Mesenchymal stem cell (in vitro differentiated cells and primary cell): ENCODE measurements around the gene CES4A.
A peak's percentile ranks its signal among the peaks of the same experiment; 100 is the strongest.

Experiments
- DNase-seq: peaks from one replicate; pipeline ENCODE4 v3.0.0-alpha.2; 2013
- H2AFZ ChIP-seq: one replicate; pipeline ENCODE4 v1.6.1; 2013; ENCODE audit warnings: low read depth, mild to moderate bottlenecking, control low read depth, inconsistent platforms, low read length, moderate library complexity
- H2AK5ac ChIP-seq: 2 replicates; pipeline ENCODE4 v1.6.1; 2013; ENCODE audit warnings: low read length, moderate library complexity, mild to moderate bottlenecking, inconsistent platforms; ENCODE audit not compliant: severe bottlenecking
- H2BK120ac ChIP-seq: one replicate; pipeline ENCODE4 v1.6.1; 2013; ENCODE audit warnings: low read depth, mild to moderate bottlenecking, inconsistent platforms, low read length, moderate library complexity
- H2BK12ac ChIP-seq, 2 experiments: one replicate each; pipeline ENCODE4 v1.6.1; 2013; ENCODE audit warnings: inconsistent platforms in 2 of 2, low read length in 2 of 2, mild to moderate bottlenecking in 2 of 2, moderate library complexity in 2 of 2, control low read depth in 1 of 2
- H2BK15ac ChIP-seq: one replicate; pipeline ENCODE4 v1.6.1; 2013; ENCODE audit warnings: mild to moderate bottlenecking, low read depth, inconsistent platforms; ENCODE audit not compliant: poor library complexity, severe bottlenecking
- H2BK5ac ChIP-seq: 2 replicates; pipeline ENCODE4 v1.6.1; 2013; ENCODE audit warnings: low read depth, mild to moderate bottlenecking, low read length, control low read depth, inconsistent platforms; ENCODE audit not compliant: poor library complexity, severe bottlenecking
- H3K14ac ChIP-seq, 2 experiments: one replicate each; pipeline ENCODE4 v1.6.1; 2013; ENCODE audit warnings: inconsistent platforms in 2 of 2, low read length in 2 of 2, control low read depth in 1 of 2, mild to moderate bottlenecking in 1 of 2, moderate library complexity in 1 of 2
- H3K18ac ChIP-seq, 2 experiments: one replicate each; pipeline ENCODE4 v1.6.1; 2013; ENCODE audit warnings: inconsistent platforms in 2 of 2, low read length in 2 of 2, control low read depth in 1 of 2, low read depth in 1 of 2, mild to moderate bottlenecking in 1 of 2
- H3K23ac ChIP-seq, 2 experiments: one replicate each; pipeline ENCODE4 v1.6.1; 2013; ENCODE audit warnings: inconsistent platforms in 2 of 2, low read length in 2 of 2, mild to moderate bottlenecking in 2 of 2, moderate library complexity in 2 of 2, control low read depth in 1 of 2
- H3K27ac ChIP-seq: 2 replicates; pipeline ENCODE4 v1.5.1; 2013; ENCODE audit warnings: mild to moderate bottlenecking, moderate library complexity, low read length, control low read depth, inconsistent platforms; ENCODE audit not compliant: poor library complexity, severe bottlenecking
- H3K27me3 ChIP-seq, 2 experiments: 2 replicates each; pipeline versions ENCODE4 v1.6.1 to v1.7.0; 2013; ENCODE audit warnings: low read length in 2 of 2, mild to moderate bottlenecking in 2 of 2, moderate library complexity in 2 of 2, control low read depth in 1 of 2, inconsistent platforms in 1 of 2; ENCODE audit not compliant: control insufficient read depth in 1 of 2, insufficient read depth in 1 of 2
- H3K36me3 ChIP-seq, 2 experiments: 2 replicates each; pipeline versions ENCODE4 v1.6.1 to v1.7.0; 2013; ENCODE audit warnings: low read length in 2 of 2, control low read depth in 1 of 2, inconsistent platforms in 1 of 2, low read depth in 1 of 2, mild to moderate bottlenecking in 1 of 2; ENCODE audit not compliant: insufficient read depth in 2 of 2, control insufficient read depth in 1 of 2
- H3K4ac ChIP-seq, 2 experiments: one replicate each; pipeline ENCODE4 v1.6.1; 2013; ENCODE audit warnings: inconsistent platforms in 2 of 2, low read length in 2 of 2, mild to moderate bottlenecking in 2 of 2, moderate library complexity in 2 of 2, control low read depth in 1 of 2, low read depth in 1 of 2
- H3K4me1 ChIP-seq: 2 replicates; pipeline ENCODE4 v1.6.1; 2013; ENCODE audit warnings: low read depth, low read length, control low read depth; ENCODE audit not compliant: control insufficient read depth, insufficient read depth
- H3K4me2 ChIP-seq: 2 replicates; pipeline ENCODE4 v1.6.1; 2013; ENCODE audit warnings: low read length, mild to moderate bottlenecking, inconsistent platforms; ENCODE audit not compliant: poor library complexity, severe bottlenecking
- H3K4me3 ChIP-seq, 2 experiments: 2 replicates each; pipeline versions ENCODE4 v1.5.1 to v1.7.0; 2013; ENCODE audit warnings: low read length in 2 of 2, mild to moderate bottlenecking in 2 of 2, control low read depth in 1 of 2, low read depth in 1 of 2; ENCODE audit not compliant: insufficient read depth in 1 of 2
- H3K79me1 ChIP-seq: replicated peaks from 2 replicates; pipeline ENCODE4 v1.6.1; 2013; ENCODE audit warnings: mild to moderate bottlenecking, control low read depth, low read length, inconsistent platforms; ENCODE audit not compliant: poor library complexity, severe bottlenecking
- H3K9ac ChIP-seq: 2 replicates; pipeline ENCODE4 v1.7.0; 2013; ENCODE audit warnings: mild to moderate bottlenecking, low read length, moderate library complexity
- H3K9me3 ChIP-seq: 2 replicates; pipeline ENCODE4 v1.7.0; 2013; ENCODE audit warnings: mild to moderate bottlenecking, low read length; ENCODE audit not compliant: control insufficient read depth
- H4K8ac ChIP-seq: one replicate; pipeline ENCODE4 v1.6.1; 2013; ENCODE audit warnings: inconsistent platforms, mild to moderate bottlenecking, low read length, moderate library complexity
- H4K91ac ChIP-seq: one replicate; pipeline ENCODE4 v1.6.1; 2013; ENCODE audit warnings: mild to moderate bottlenecking, low read length, inconsistent platforms
- WGBS: methylation state at CpG from one replicate; pipeline ENCODE4 v1.1.7; 2013; ENCODE audit warnings: mixed read lengths; 5-methylcytosine and 5-hydroxymethylcytosine counted together

Gene CES4A

DNA sequence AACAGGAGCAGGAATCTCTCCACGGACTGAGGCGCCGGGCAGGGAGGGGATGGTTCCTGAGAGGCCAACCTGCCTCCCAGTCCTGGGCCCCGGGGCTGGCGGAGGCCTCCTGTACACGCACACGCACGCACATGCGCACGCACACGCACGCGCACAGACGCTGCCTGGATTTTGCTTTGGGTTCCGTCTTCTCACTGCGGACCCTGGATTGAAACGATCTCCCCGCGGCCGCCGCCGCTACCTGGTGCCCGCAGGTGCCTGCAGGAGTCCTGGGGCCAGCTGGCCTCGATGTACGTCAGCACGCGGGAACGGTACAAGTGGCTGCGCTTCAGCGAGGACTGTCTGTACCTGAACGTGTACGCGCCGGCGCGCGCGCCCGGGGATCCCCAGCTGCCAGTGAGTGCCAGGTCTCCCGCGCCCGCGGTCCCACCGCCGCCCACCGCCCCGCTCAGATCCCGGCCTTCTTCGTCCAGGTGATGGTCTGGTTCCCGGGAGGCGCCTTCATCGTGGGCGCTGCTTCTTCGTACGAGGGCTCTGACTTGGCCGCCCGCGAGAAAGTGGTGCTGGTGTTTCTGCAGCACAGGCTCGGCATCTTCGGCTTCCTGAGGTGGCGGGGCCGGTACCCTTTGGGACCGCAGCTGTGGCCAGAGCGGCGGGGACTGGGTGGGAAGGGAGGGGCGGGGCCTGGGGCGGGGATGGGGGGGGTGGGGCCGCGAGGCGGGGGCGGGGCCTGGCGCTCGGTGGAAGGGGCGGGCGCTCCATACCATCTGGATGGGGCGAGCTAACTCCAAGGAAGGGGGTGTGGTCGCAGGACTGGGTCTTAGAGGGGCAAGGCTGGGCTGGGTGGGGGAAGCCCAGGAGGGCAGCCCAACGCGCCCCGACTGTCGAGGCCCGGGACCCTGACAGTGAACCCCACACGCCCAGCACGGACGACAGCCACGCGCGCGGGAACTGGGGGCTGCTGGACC, 12.3 kb downstream of the CES4A start:
- Histone ChIP-seq H2BK120ac (no peak overlapping the region), H3K14ac (peak overlapping the region in 1 of 2 experiments; percentile 68), H2BK12ac (no peak overlapping the region), H3K18ac (peak overlapping the region; percentile 47 to 69), H2AFZ (peak overlapping the region; percentile 74), H3K27ac (no peak overlapping the region), H4K8ac (peak overlapping the region; percentile 70), H3K4me2 (peak overlapping the region; percentile 85), H3K36me3 (no peaks in the 10 kb centered on the region), H3K9me3 (no peaks in the 10 kb centered on the region), H3K4me1 (peaks cover 21% of the 10 kb centered on the region), H3K23ac (peak overlapping the region in 1 of 2 experiments; percentile 18), H3K27me3 (peaks cover 24 to 28% of the 10 kb centered on the region in 2 experiments), H2BK15ac (no peak overlapping the region), H3K9ac (peak overlapping the region; percentile 72), H2AK5ac (no peak overlapping the region), H3K4ac (no peak overlapping the region), H4K91ac (no peak overlapping the region), H3K79me1 (no peaks in the 10 kb centered on the region), H3K4me3 (peak overlapping the region; percentile 49 to 83), H2BK5ac (no peak overlapping the region)
- peak; percentile 29 for DNase-seq
- WGBS, result 7% methylated on average over 68 of the region's 89 CpGs

DNA sequence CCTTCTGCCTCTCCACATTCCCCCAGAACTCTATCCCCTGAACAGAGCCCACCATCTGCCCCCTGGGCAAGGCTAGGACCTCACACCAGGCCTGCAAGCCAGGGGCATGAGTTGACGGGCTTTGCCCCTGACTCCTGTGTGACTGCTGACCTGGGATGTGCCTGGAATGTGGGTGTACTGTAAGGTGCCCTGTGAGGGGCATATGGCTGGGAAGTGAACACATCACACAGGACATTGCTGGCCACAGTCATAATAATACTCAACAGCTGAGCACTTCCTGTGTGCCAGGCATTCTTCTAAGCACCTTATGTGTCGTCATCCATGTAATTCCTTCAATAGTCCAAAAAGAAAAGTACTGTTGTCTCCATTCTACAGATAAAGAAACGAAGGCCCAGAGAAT, 13.3 kb downstream of the CES4A start:
- 74% methylated on average over 3 of the region's 3 CpGs for WGBS
- no peaks in the 10 kb centered on the region for H3K79me1 ChIP-seq

DNA sequence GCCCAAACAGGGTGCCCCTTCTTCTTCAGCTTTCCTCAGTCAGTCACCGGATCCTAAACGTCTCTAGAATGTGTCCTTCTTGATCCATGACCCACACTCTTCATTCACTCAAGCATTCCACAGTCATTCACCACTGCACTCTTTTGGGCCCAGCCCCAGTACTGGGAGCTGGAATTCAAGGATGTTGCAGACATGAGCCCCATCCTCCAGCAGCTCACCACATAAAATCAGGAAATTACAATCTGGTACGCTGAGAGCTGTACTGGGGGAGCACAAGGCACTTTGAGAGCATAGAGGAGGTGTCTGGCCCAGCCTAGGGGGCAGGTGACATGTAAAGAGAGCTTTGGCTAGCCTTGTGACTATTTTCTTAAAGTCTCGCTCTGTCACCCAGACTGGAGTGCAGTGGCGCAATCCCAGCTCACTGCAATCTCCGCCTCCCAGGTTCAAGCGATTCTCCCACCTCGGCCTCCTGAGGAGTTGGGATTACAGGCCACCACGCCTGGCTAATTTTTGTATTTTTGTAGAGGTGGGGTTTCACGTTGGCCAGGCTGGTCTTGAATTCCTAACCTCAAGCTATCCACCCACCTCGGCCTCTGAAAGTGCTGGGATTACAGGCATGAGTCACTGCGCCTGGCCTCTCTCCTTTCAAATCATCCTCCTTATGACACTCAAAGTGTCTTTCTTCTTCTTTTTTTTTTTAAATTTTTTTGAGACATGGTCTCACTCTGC, 18.7 kb downstream of the CES4A start:
- H3K14ac ChIP-seq, result no peak overlapping the region
- WGBS, result 67% methylated on average over 12 of the region's 12 CpGs
- peak overlapping the region in 1 of 2 experiments; percentile 1 for H3K4ac ChIP-seq
- no peak overlapping the region for H3K4me2 ChIP-seq
- peak overlapping the region; percentile 60 for H3K27ac ChIP-seq
- H2BK15ac ChIP-seq, result no peak overlapping the region
- H3K23ac ChIP-seq, result no peak overlapping the region
- H3K36me3 ChIP-seq, result no peaks in the 10 kb centered on the region
- no peak overlapping the region for H3K4me3 ChIP-seq
- peak; percentile 58 for DNase-seq
- no peaks in the 10 kb centered on the region for H3K79me1 ChIP-seq
- peaks cover 11 to 15% of the 10 kb centered on the region in 2 experiments for H3K27me3 ChIP-seq
- H4K8ac ChIP-seq, result no peak overlapping the region
- no peak overlapping the region for H3K18ac ChIP-seq
- no peak overlapping the region for H2BK120ac ChIP-seq
- no peak overlapping the region for H2AK5ac ChIP-seq
- no peak overlapping the region for H4K91ac ChIP-seq
- no peak overlapping the region for H2AFZ ChIP-seq
- H2BK12ac ChIP-seq, result no peak overlapping the region
- peaks cover 8% of the 10 kb centered on the region for H3K4me1 ChIP-seq
- no peak overlapping the region for H2BK5ac ChIP-seq
- no peak overlapping the region for H3K9ac ChIP-seq
- H3K9me3 ChIP-seq, result no peaks in the 10 kb centered on the region

More for the DNA sequence above, 13.3 kb downstream of the CES4A start:
- Histone ChIP-seq H2BK5ac (no peak overlapping the region), H3K4me2 (no peak overlapping the region), H2AFZ (no peak overlapping the region), H3K18ac (no peak overlapping the region), H4K91ac (no peak overlapping the region), H4K8ac (no peak overlapping the region), H3K23ac (no peak overlapping the region), H2BK12ac (peak overlapping the region in 1 of 2 experiments; percentile 45), H2BK120ac (no peak overlapping the region), H2BK15ac (no peak overlapping the region), H3K4me3 (no peak overlapping the region), H2AK5ac (no peak overlapping the region), H3K27me3 (peaks cover 24 to 28% of the 10 kb centered on the region in 2 experiments), H3K4me1 (peaks cover 19% of the 10 kb centered on the region), H3K14ac (no peak overlapping the region), H3K4ac (no peak overlapping the region), H3K9ac (no peak overlapping the region), H3K36me3 (no peaks in the 10 kb centered on the region), H3K9me3 (no peaks in the 10 kb centered on the region), H3K27ac (no peak overlapping the region)
- no peak for DNase-seq

- H2BK5ac ChIP-seq, result no peak overlapping the region
- DNase-seq, result no peak
- H2AK5ac ChIP-seq, result no peak overlapping the region
- no peaks in the 10 kb centered on the region for H3K79me1 ChIP-seq
- H2AFZ ChIP-seq, result no peak overlapping the region
- H4K8ac ChIP-seq, result no peak overlapping the region
- H3K27ac ChIP-seq, result no peak overlapping the region
- H4K91ac ChIP-seq, result no peak overlapping the region
- H3K4me3 ChIP-seq, result no peak overlapping the region
- H2BK120ac ChIP-seq, result no peak overlapping the region
- no peak overlapping the region for H2BK15ac ChIP-seq
- H3K9ac ChIP-seq, result no peak overlapping the region
- H3K4me2 ChIP-seq, result no peak overlapping the region
- H3K9me3 ChIP-seq, result no peaks in the 10 kb centered on the region
- 46% methylated on average over 1 of the region's 1 CpG for WGBS
- peaks cover 8 to 12% of the 10 kb centered on the region in 2 experiments for H3K27me3 ChIP-seq
- H3K23ac ChIP-seq, result no peak overlapping the region
- no peaks in the 10 kb centered on the region for H3K36me3 ChIP-seq
- H3K4me1 ChIP-seq, result peaks cover 16% of the 10 kb centered on the region
- no peak overlapping the region for H3K14ac ChIP-seq
- H2BK12ac ChIP-seq, result no peak overlapping the region
- no peak overlapping the region for H3K4ac ChIP-seq
- no peak overlapping the region for H3K18ac ChIP-seq
Observed at GRCh38 chr16:67009158-67009557, 20.8 kb downstream of the CES4A start.
